ENCODE measurements around the gene LIFR.

GRCh38 chr5:38506302-38506701 is 50.1 kb downstream of the LIFR start:
- TF ChIP-seq POLR2A (IDR thresholded peaks at IDR 0.05) (no peak), CTCF (IDR thresholded peaks at IDR 0.05) (no peak), EP300 (IDR thresholded peaks at IDR 0.05) (no peak)

Data from sigmoid colon (tissue), 4 donors.